Measurements from ENCODE around the gene APIP.
"Not testable (repeated sequence)": the region's sequence is repeated elsewhere in the genome, so short reads cannot be mapped to it uniquely, and the experiment has no call there.

GRCh38 chr11:34896191-34896590 lies 20.0 kb downstream of the APIP start:
- not testable (repeated sequence) for TF ChIP-seq CTCF (IDR thresholded peaks at IDR 0.05); POLR2A (IDR thresholded peaks at IDR 0.05; ENCODE audit: low read depth)
